BJ (cell line): ENCODE results near the gene MKX. TPM values are rescaled to one million over a fixed set of nuclear protein-coding genes. Genes with fewer than 3 reads are reported as not detected.

ENCODE experiments used
- CTCF ChIA-PET: fragments of 350-600 bp; formaldehyde crosslinking; extraction: SDS; loops from one replicate; lab custom pipeline; 2021; ENCODE audit warnings: antibody characterized with exemption, inconsistent platforms; lab: Yijun Ruan, JAX
- POLR2A ChIA-PET: fragments of 300-600 bp; sonication (Branson Sonifier 250); formaldehyde crosslinking; extraction: SDS; loops from one replicate; lab custom pipeline; 2021; ENCODE audit warnings: antibody characterized with exemption; lab: Charles Lee
- DNase-seq: peaks from one replicate; pipeline ENCODE4 v3.0.0-alpha.2; 2011; ENCODE audit warnings: low read depth
- H3K27me3 ChIP-seq: 2 replicates; pipeline ENCODE4 v1.6.0; 2011; ENCODE audit warnings: low read length; ENCODE audit not compliant: control insufficient read depth, insufficient read depth
- H3K36me3 ChIP-seq: 2 replicates; pipeline ENCODE4 v1.5.1; 2011; ENCODE audit warnings: low read length; ENCODE audit not compliant: control insufficient read depth, insufficient read depth
- H3K4me3 ChIP-seq: 2 replicates; pipeline ENCODE4 v1.5.1; 2011; ENCODE audit warnings: low read depth, mild to moderate bottlenecking, control low read depth, low read length
- CTCF ChIP-seq: IDR thresholded peaks from 2 replicates; pipeline ENCODE4 v1.5.1; 2011; ENCODE audit warnings: low read depth, mild to moderate bottlenecking, control low read depth, inconsistent platforms, low read length, moderate library complexity; ENCODE audit not compliant: insufficient read depth
- polyA plus RNA-seq: library from polyadenylated mRNA; depleted of rRNA; stranded (reverse); fragments of >200 nt; gene quantifications from 2 replicates; pipeline ENCODE4 v1.2.3, GENCODE V29; 2011

The MKX gene
- polyA plus RNA-seq, 1 experiment: 68.1 TPM

DNA sequence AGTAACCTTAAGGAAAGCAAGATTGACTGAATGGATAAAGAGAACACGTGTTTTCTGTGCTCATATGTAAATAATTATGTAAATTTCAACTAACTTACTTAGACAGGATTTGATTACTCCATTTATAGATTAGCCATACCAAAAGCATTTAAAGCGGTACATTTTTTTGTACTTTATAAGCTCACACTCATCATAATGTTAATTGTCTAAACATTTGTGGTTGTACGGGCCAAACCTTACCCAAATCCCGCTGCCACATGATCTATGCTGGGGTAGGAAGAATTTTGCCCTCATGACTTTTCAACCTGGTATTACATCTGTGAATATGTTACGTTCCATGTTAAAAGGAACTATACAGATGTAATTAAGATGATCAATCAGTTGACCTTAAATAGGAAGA lies 29.1 kb downstream of the MKX start:
- POLR2A ChIA-PET: interaction anchor here (0.5 kb wide), 1 partner anchor 36 kb away, joined by 3 read pairs; no protein-coding TSS in a partner anchor
- no peak overlapping the region for H3K4me3 ChIP-seq
- H3K36me3 ChIP-seq: peaks cover 9% of the 10 kb centered on the region
- CTCF ChIA-PET: interaction anchor here (0.8 to 1.2 kb wide), 2 partner anchors 9 to 212 kb away, joined by 3 read pairs; no protein-coding TSS in a partner anchor
- no peak for DNase-seq
- H3K27me3 ChIP-seq: no peaks in the 10 kb centered on the region
- TF ChIP-seq CTCF: no peak

DNA sequence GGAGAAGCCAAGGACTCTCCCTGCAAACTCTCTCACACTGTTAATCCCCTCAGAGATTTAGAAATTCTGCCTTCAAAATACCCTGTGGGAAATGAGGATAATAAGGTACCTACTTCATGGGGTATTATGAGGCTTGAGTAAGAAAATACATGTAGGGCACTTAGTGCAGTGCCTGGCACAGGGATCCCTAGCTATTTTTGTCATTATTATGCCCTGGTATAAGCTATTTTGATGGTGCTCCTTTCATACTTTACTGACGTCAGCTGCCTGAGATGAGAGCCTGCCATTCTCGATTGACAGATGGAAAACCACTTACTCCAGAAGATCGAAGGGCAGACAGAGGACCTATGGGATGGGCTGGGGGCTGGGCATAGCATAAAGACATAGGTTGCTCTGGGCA lies 30.1 kb downstream of the MKX start:
- CTCF ChIA-PET: no interaction called here
- no peak for TF ChIP-seq CTCF

DNA sequence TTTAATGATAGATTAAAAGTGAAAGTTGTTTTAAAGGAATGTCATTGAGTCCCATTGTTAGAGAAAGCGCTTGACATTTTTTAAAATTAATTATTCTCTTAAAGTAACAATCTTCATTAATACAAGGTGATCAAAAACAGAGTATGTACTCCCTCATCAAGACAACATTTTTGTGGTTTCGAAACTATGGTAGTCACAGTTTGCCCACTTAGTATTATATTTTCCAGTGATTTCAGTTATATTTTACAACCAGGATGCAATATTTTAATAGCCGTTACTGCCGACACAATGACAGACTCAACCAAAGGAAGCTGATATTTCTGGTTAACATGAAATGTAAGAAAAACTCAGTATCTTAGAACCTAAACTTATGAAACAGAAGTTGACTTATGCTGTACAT lies 31.3 kb downstream of the MKX start:
- no peak for DNase-seq
- ChIA-PET POLR2A (interaction anchor here (0.6 kb wide), 2 partner anchors 27 to 1238 kb away, joined by 3 to 15 read pairs; no protein-coding TSS in a partner anchor), CTCF (no interaction called here)
- no peak for TF ChIP-seq CTCF
- H3K36me3 ChIP-seq: peaks cover 10% of the 10 kb centered on the region
- no peaks in the 10 kb centered on the region for H3K27me3 ChIP-seq
- H3K4me3 ChIP-seq: no peak overlapping the region

More for the DNA sequence above, 30.1 kb downstream of the MKX start:
- Histone ChIP-seq H3K27me3 (no peaks in the 10 kb centered on the region), H3K4me3 (no peak overlapping the region), H3K36me3 (peaks cover 9% of the 10 kb centered on the region)
- POLR2A ChIA-PET: no interaction called here
- no peak for DNase-seq

GRCh38 chr10:27713941-27714340 lies 31.7 kb downstream of the MKX start:
- CTCF ChIA-PET: no interaction called here
- no peaks in the 10 kb centered on the region for H3K27me3 ChIP-seq

DNA sequence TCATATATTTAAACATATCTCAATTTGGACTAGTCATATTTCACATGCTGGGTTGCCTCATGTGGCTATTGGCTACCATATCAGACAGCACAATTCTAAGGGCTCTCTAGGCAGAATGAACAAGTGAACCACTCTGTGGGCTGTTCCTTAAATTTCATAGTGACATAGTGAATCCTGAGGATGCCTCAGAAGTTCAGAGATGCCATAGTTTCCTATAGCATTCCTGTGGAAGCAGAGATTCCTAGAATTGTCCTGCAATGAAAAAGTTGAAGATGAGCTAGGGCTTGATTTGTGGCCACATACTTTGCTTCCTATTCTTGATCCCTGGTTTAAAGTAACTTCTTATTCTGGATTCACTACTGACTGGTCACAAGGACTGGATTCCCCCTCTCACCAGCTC lies 35.6 kb downstream of the MKX start:
- POLR2A ChIA-PET: interaction anchor here (0.5 to 1.5 kb wide), 2 partner anchors 13 kb away, joined by 3 to 4 read pairs; no protein-coding TSS in a partner anchor
- no peak for TF ChIP-seq CTCF
- Histone ChIP-seq H3K27me3 (no peaks in the 10 kb centered on the region), H3K4me3 (no peak overlapping the region), H3K36me3 (peaks cover 11% of the 10 kb centered on the region)
- CTCF ChIA-PET: no interaction called here
- DNase-seq: no peak

More at GRCh38 chr10:27713941-27714340, 31.7 kb downstream of the MKX start:
- DNase-seq: no peak
- H3K4me3 ChIP-seq: no peak overlapping the region
- POLR2A ChIA-PET: interaction anchor here (0.6 kb wide), 2 partner anchors 28 to 1238 kb away, joined by 3 to 15 read pairs; no protein-coding TSS in a partner anchor
- H3K36me3 ChIP-seq: peaks cover 12% of the 10 kb centered on the region
- TF ChIP-seq CTCF: no peak
